Tibial nerve (tissue), 4 donors: Measurements from ENCODE around the gene SBK2. TPM values are rescaled to one million over a fixed set of nuclear protein-coding genes. Genes with fewer than 3 reads are reported as not detected.
"Not testable (repeated sequence)": the region's sequence is repeated elsewhere in the genome, so short reads cannot be mapped to it uniquely, and the experiment has no call there.

ENCODE experiments used
- DNase-seq, 2 donors: peaks; one replicate each; pipeline ENCODE4 v3.0.0-alpha.2; 2019; ENCODE audit warnings: low spot score in 2 of 2
- H3K27ac ChIP-seq, 4 donors: fragments of 200-600 bp; sonication (generic) in 3 of 4; one replicate each; pipeline ENCODE4 v1.5.1; 2017 to 2019; ENCODE audit warnings: mild to moderate bottlenecking in 1 of 4
- H3K27me3 ChIP-seq, 2 donors: fragments of 200-600 bp; sonication (generic) in 1 of 2; one replicate each; pipeline versions ENCODE4 v1.5.1 to v1.6.0; 2017 to 2019
- H3K36me3 ChIP-seq, 3 donors: fragments of 200-600 bp; sonication (generic); one replicate each; pipeline ENCODE4 v1.5.1; 2018 to 2019
- H3K4me1 ChIP-seq, 4 donors: fragments of 200-600 bp; sonication (generic) in 3 of 4; one replicate each; pipeline ENCODE4 v1.5.1; 2017 to 2019
- H3K4me3 ChIP-seq, 4 donors: fragments of 200-600 bp; sonication (generic) in 3 of 4; one replicate each; pipeline ENCODE4 v1.5.1; 2017 to 2019; ENCODE audit warnings: mild to moderate bottlenecking in 1 of 4, moderate library complexity in 1 of 4
- H3K9me3 ChIP-seq, 4 donors: fragments of 200-600 bp; sonication (generic) in 3 of 4; one replicate each; pipeline ENCODE4 v1.5.1; 2017 to 2019
- EP300 ChIP-seq, 2 donors: sonication (generic); formaldehyde crosslinking; IDR thresholded peaks; one replicate each; pipeline ENCODE4 v1.6.1; 2017; ENCODE audit warnings: antibody characterized with exemption in 2 of 2, mild to moderate bottlenecking in 1 of 2
- POLR2A ChIP-seq, 2 donors: fragments of 450-650 bp; IDR thresholded peaks; one replicate each; pipeline ENCODE4 v1.6.1; 2017; ENCODE audit warnings: antibody characterized with exemption in 2 of 2, mild to moderate bottlenecking in 2 of 2, moderate library complexity in 2 of 2
- WGBS, 2 donors: methylation state at CpG; one replicate each; pipeline ENCODE4 v1.1.5; 2018; 5-methylcytosine and 5-hydroxymethylcytosine counted together
- total RNA-seq, 4 donors: library from RNA; depleted of rRNA; stranded (reverse); fragments of >200 nt; gene quantifications; one replicate each; pipeline ENCODE4 v1.1.0, GENCODE V29; 2016
- TF ChIP-seq, protein P1 (sequence below), 5 experiments: fragments of 200-600 bp in 3 of 5; fragments of 450-650 bp in 2 of 5; sonication (generic) in 3 of 5; IDR thresholded peaks; one replicate each; pipeline ENCODE4 v1.5.1; 2016 to 2019; ENCODE audit warnings: antibody characterized with exemption in 5 of 5, mild to moderate bottlenecking in 3 of 5, moderate library complexity in 2 of 5

The SBK2 gene
- total RNA-seq, 4 donors from 2014 or later = not detected

DNA sequence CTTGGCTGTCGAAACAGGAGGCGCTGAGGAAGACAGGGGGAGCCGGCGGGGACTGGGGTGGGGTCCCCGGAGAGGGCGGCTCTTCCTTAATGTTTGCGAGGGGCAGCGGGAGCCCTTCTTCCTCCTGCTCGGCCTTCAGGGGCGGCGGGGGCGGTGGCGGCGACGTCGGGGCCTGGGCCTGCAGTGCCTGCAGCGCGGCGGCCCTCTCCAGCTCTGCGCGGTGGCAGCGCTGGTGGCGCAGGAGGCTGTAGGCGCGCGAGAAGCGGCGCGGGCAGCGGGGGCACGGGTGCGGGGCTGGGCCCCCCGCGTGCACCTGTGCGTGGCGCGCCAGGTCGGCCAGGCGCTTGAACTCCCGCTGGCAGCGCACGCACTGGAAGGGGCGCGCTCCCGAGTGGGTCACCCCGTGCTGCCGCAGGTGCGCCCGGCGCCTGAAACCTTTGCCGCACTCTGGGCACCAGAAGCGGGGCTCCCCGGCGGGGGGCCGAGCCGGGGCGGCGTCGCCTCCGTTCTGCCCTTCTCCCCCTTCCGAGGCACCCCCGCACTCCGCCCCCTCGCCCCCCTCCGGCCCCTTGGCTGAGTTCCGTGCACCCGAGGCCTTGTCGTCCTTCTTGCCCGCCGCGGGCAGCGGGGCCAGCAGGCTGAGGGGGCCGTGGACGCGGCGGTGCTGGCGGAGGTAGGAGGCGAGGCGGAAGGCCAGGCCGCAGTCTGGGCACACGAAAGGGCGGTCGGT is 41.3 kb upstream of the SBK2 start:
- no peak overlapping the region for H3K27ac ChIP-seq
- no peak for DNase-seq
- H3K36me3 ChIP-seq = peaks cover 0 to 34% (median 0%) of the 10 kb centered on the region in 3 donors
- H3K4me3 ChIP-seq = no peak overlapping the region
- H3K4me1 ChIP-seq = peaks cover 0 to 24% (median 5%) of the 10 kb centered on the region in 4 donors
- TF ChIP-seq EP300 (IDR thresholded peaks at IDR 0.05) (no peak), POLR2A (IDR thresholded peaks at IDR 0.05) (no peak)
- TF ChIP-seq, protein P1, sequence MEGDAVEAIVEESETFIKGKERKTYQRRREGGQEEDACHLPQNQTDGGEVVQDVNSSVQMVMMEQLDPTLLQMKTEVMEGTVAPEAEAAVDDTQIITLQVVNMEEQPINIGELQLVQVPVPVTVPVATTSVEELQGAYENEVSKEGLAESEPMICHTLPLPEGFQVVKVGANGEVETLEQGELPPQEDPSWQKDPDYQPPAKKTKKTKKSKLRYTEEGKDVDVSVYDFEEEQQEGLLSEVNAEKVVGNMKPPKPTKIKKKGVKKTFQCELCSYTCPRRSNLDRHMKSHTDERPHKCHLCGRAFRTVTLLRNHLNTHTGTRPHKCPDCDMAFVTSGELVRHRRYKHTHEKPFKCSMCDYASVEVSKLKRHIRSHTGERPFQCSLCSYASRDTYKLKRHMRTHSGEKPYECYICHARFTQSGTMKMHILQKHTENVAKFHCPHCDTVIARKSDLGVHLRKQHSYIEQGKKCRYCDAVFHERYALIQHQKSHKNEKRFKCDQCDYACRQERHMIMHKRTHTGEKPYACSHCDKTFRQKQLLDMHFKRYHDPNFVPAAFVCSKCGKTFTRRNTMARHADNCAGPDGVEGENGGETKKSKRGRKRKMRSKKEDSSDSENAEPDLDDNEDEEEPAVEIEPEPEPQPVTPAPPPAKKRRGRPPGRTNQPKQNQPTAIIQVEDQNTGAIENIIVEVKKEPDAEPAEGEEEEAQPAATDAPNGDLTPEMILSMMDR (IDR thresholded peaks at IDR 0.05) = no peak
- no peaks in the 10 kb centered on the region for H3K9me3 ChIP-seq
- WGBS, 2 donors = 94 to 99% methylated on average over 12 to 51 of the region's 83 CpGs
- no peaks in the 10 kb centered on the region for H3K27me3 ChIP-seq

DNA sequence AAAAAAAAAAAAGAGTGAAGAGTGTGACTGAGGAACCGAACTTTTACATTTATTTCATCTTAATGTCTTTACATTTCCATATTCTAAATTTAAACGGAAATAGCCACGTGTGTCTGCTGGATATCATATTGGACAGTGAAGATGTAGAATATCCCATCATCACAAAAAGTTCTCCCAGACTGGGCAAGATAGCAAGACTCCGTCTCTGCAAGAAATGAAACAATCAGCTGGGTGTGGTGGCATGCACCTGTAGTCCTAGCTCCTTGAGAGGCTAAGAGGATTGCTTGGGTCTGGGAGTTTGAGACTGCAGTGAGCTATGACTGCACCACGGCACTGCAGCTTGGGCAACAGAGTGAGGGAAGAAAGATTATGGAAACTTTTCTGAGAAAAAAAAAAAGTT is 39.8 kb upstream of the SBK2 start:
- TF ChIP-seq POLR2A (IDR thresholded peaks at IDR 0.05) = no peak
- TF ChIP-seq EP300 (IDR thresholded peaks at IDR 0.05) = no peak
- TF ChIP-seq, protein P1 (IDR thresholded peaks at IDR 0.05) = no peak
- WGBS, 2 donors = 89% methylated on average over 5 of the region's 5 CpGs
- H3K27ac ChIP-seq = no peak overlapping the region
- no peak for DNase-seq
- no peaks in the 10 kb centered on the region for H3K9me3 ChIP-seq
- H3K4me3 ChIP-seq = no peak overlapping the region
- H3K27me3 ChIP-seq = no peaks in the 10 kb centered on the region
- H3K4me1 ChIP-seq = peaks cover 0 to 21% (median 5%) of the 10 kb centered on the region in 4 donors
- H3K36me3 ChIP-seq = peaks cover 0 to 34% (median 0%) of the 10 kb centered on the region in 3 donors

DNA sequence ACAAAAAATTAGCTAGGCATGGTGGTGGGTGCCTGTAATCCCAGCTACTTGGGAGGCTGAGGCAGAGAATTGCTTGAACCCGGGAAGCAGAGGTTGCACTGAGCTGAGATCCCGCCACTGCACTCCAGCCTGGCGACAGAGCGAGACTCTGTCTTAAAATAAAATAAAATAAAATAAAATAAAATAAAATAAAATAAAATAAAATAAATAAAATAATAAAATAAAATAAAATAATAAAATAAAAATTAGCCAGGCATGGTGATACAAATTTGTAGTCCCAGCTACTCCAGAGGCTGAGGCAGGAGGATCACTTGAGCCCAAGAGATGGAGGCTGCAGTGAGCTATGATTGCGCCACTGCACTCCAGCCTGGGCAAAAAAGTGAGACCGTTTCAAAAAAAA is 37.0 kb upstream of the SBK2 start:
- 89 to 93% methylated on average over 6 of the region's 6 CpGs for WGBS, 2 donors
- H3K27me3 ChIP-seq, H3K4me1 ChIP-seq, H3K4me3 ChIP-seq, H3K27ac ChIP-seq, H3K9me3 ChIP-seq, DNase-seq: not testable (repeated sequence)
- H3K36me3 ChIP-seq = peaks cover 0 to 28% (median 0%) of the 10 kb centered on the region in 3 donors

DNA sequence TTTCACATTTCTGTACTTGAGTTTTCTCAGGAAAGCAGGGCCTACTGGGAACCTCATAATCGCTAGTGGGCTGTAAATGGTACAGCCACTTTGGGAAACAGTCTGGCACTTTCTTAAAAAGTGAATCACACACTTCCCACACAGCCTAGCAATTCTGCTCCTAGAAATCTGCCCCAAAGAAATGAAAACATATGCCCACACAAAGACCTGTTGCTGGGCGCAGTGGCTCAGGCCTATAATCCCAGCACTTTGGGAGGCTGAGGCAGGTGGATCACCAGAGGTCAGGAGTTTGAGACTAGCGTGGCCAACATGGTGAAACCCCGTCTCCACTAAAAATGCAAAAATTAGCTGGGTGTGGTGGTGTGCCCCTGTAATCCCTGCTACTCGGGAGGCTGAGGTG is 32.5 kb upstream of the SBK2 start:
- not testable (repeated sequence) for H3K27ac ChIP-seq, H3K9me3 ChIP-seq, H3K36me3 ChIP-seq, DNase-seq, H3K4me3 ChIP-seq, H3K4me1 ChIP-seq
- H3K27me3 ChIP-seq = peaks cover 0 to 13% of the 10 kb centered on the region in 2 donors
- WGBS, 2 donors = 88 to 93% methylated on average over 5 of the region's 5 CpGs

DNA sequence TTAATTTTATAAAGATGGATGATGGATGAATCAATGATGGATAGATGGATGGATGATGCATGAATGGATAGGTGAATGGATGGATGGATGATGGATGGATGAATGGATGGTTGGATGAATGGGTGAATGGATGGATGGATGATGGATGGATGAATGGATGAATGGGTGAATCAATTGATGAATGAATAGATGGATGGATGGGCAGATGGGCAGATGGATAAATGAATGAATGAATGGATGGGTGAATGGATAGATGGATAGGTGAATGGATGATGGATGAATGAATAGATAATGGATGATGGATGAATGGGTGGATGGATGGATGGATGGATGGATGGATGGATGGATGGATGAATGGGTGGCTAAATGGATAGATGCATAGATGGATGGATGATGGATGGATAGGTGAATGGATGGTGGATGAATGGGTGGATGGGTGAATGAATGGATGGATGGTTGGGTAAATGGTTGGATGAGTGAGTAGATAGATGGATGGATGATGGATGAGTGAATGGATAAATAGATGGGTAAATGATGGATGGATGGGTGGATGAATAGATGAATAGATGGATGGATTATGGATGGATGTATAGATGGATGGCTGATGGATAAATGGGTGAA is 30.9 kb upstream of the SBK2 start:
- TF ChIP-seq EP300 (IDR thresholded peaks at IDR 0.05) (no peak), POLR2A (IDR thresholded peaks at IDR 0.05) (no peak)
- TF ChIP-seq, protein P1 (IDR thresholded peaks at IDR 0.05) = no peak
- Histone ChIP-seq H3K4me1 (no peaks in the 10 kb centered on the region), H3K9me3 (no peaks in the 10 kb centered on the region), H3K27ac (no peak overlapping the region), H3K36me3 (no peaks in the 10 kb centered on the region), H3K27me3 (peaks cover 0 to 20% of the 10 kb centered on the region in 2 donors), H3K4me3 (no peak overlapping the region)
- no peak for DNase-seq

DNA sequence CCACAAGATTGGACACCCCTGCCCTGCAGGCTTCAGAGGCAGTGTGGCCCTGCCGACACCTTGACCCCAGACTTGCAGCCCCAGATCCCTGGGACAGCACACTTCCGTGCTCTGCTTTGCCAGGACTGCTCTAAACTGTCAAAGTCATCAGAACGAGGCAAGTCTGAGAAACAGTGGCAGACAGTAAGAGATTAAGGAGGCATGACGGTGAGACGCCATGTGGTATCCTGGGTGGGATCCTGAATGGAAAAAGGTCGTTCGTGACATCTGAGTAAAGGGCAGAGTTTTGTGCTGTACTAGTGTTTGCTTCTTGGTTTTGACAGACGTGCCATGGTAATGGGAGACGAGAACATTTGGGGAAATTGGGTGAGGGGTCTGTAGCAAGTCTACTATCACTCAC is 29.9 kb upstream of the SBK2 start:
- 47 to 49% methylated on average over 9 of the region's 9 CpGs for WGBS, 2 donors
- no peak overlapping the region for H3K4me3 ChIP-seq
- TF ChIP-seq EP300 (IDR thresholded peaks at IDR 0.05) (no peak), POLR2A (IDR thresholded peaks at IDR 0.05) (no peak)
- TF ChIP-seq, protein P1 (IDR thresholded peaks at IDR 0.05) = no peak
- H3K27me3 ChIP-seq = peaks cover 0 to 20% of the 10 kb centered on the region in 2 donors
- no peaks in the 10 kb centered on the region for H3K4me1 ChIP-seq
- no peaks in the 10 kb centered on the region for H3K36me3 ChIP-seq
- H3K9me3 ChIP-seq = no peaks in the 10 kb centered on the region
- no peak overlapping the region for H3K27ac ChIP-seq
- DNase-seq = no peak
